B cell (primary cell): ENCODE data around the gene USP2. TPM values are rescaled to one million over a fixed set of nuclear protein-coding genes. Genes with fewer than 3 reads are reported as not detected.

Experiments used
- ATAC-seq: fragments of 200-7000 bp; cut with Tn5 transposase; one replicate; pipeline ENCODE4 v1.10.0; 2021; ENCODE audit warnings: low read depth, mild to moderate bottlenecking, moderate number of reproducible peaks, moderate library complexity
- CTCF ChIA-PET: fragments of 350-600 bp; sonication (Branson Sonifier 250); formaldehyde crosslinking; loops from one replicate; lab custom pipeline; 2021; ENCODE audit warnings: antibody characterized with exemption, inconsistent platforms; lab: Charles Lee
- POLR2A ChIA-PET: fragments of 350-600 bp; sonication (Branson Sonifier 250); formaldehyde crosslinking; loops from one replicate; lab custom pipeline; 2021; ENCODE audit warnings: antibody characterized with exemption; lab: Charles Lee
- DNase-seq: peaks from one replicate; pipeline ENCODE4 v3.0.0; 2013
- H2AFZ ChIP-seq: 2 replicates; pipeline ENCODE4 v1.6.1; 2012; ENCODE audit warnings: mild to moderate bottlenecking, low read depth, low read length; ENCODE audit not compliant: insufficient read depth, poor library complexity, severe bottlenecking
- H3K27ac ChIP-seq, 2 donors: 1 replicate in 1 of 2; 2 replicates in 1 of 2; pipeline ENCODE4 v1.5.1; 2012 to 2013; ENCODE audit warnings: low read length in 2 of 2, mild to moderate bottlenecking in 2 of 2, moderate library complexity in 1 of 2
- H3K27me3 ChIP-seq, 4 experiments: fragments of 200-600 bp in 1 of 4; sonication (generic) in 1 of 4; replicated peaks in 1 of 4; 1 replicate in 2 of 4; 2 replicates in 2 of 4; pipeline versions ENCODE4 v1.6.1 to v1.7.0; 2013 to 2016; ENCODE audit warnings: low read length in 3 of 4, mild to moderate bottlenecking in 2 of 4, mixed read lengths in 1 of 4, moderate library complexity in 1 of 4; ENCODE audit not compliant: insufficient read depth in 4 of 4, control insufficient read depth in 3 of 4; ENCODE audit errors: control extremely low read depth in 1 of 4
- H3K36me3 ChIP-seq, 2 experiments: replicated peaks in 1 of 2; 1 replicate in 1 of 2; 2 replicates in 1 of 2; pipeline versions ENCODE4 v1.6.1 to v1.7.1; 2013; ENCODE audit warnings: low read length in 1 of 2; ENCODE audit not compliant: insufficient read depth in 2 of 2, control insufficient read depth in 1 of 2; ENCODE audit errors: control extremely low read depth in 1 of 2, extremely low read depth in 1 of 2
- H3K4me1 ChIP-seq, 2 donors: fragments of 200-600 bp in 1 of 2; sonication (generic) in 1 of 2; 1 replicate in 1 of 2; 2 replicates in 1 of 2; pipeline versions ENCODE4 v1.5.1 to v1.6.1; 2013 to 2017; ENCODE audit warnings: low read length in 2 of 2; ENCODE audit not compliant: control insufficient read depth in 2 of 2, insufficient read depth in 2 of 2
- H3K4me2 ChIP-seq: replicated peaks from 2 replicates; pipeline ENCODE3; 2012; ENCODE audit warnings: mild to moderate bottlenecking, low read depth, low read length; ENCODE audit not compliant: poor library complexity, severe bottlenecking
- H3K4me3 ChIP-seq, 5 experiments: fragments of 200-600 bp in 1 of 5; sonication (generic) in 1 of 5; 1 replicate in 3 of 5; 2 replicates in 2 of 5; pipeline versions ENCODE4 v1.5.1 to v1.7.0; 2011 to 2016; ENCODE audit warnings: low read length in 4 of 5, mild to moderate bottlenecking in 4 of 5, low read depth in 2 of 5, control low read depth in 1 of 5, moderate library complexity in 1 of 5; ENCODE audit not compliant: insufficient read depth in 1 of 5; ENCODE audit errors: control extremely low read depth in 1 of 5, extremely low read depth in 1 of 5
- H3K79me2 ChIP-seq: fragments of 200-600 bp; sonication (generic); one replicate; pipeline ENCODE4 v1.6.0; 2016; ENCODE audit warnings: low read length; ENCODE audit not compliant: control insufficient read depth, insufficient read depth
- H3K9ac ChIP-seq: fragments of 200-600 bp; sonication (generic); 2 replicates; pipeline ENCODE4 v1.6.1; 2017; ENCODE audit warnings: mild to moderate bottlenecking, low read length, moderate library complexity
- H3K9me3 ChIP-seq, 3 donors: one replicate each; pipeline versions ENCODE4 v1.6.1 to v1.7.1; 2013; ENCODE audit warnings: low read length in 2 of 3; ENCODE audit not compliant: control insufficient read depth in 2 of 3, insufficient read depth in 1 of 3; ENCODE audit errors: control extremely low read depth in 1 of 3
- H4K20me1 ChIP-seq: 2 replicates; pipeline ENCODE4 v1.6.0; 2012; ENCODE audit warnings: mild to moderate bottlenecking, low read length; ENCODE audit not compliant: insufficient read depth, control insufficient read depth, poor library complexity, severe bottlenecking
- H3K27ac Mint-ChIP-seq: one replicate; pipeline ENCODE4 v1.8.0; 2021; ENCODE audit warnings: mixed read lengths
- H3K27me3 Mint-ChIP-seq: one replicate; pipeline ENCODE4 v1.8.0; 2021; ENCODE audit warnings: mixed read lengths
- H3K4me1 Mint-ChIP-seq: one replicate; pipeline ENCODE4 v1.8.0; 2021; ENCODE audit warnings: mixed read lengths
- H3K4me3 Mint-ChIP-seq: one replicate; pipeline ENCODE4 v1.8.0; 2021; ENCODE audit warnings: mixed read lengths
- H3K9me3 Mint-ChIP-seq: one replicate; pipeline ENCODE4 v1.8.0; 2022; ENCODE audit warnings: mixed read lengths; ENCODE audit not compliant: insufficient read depth
- CTCF ChIP-seq: fragments of 200-600 bp; IDR thresholded peaks from one replicate; pipeline ENCODE4 v1.8.0; 2022; ENCODE audit warnings: antibody characterized with exemption, mild to moderate bottlenecking
- EZH2 ChIP-seq: IDR thresholded peaks from 2 replicates; pipeline ENCODE4 v1.6.1; 2012; ENCODE audit warnings: borderline replicate concordance, low read depth, mild to moderate bottlenecking, moderate library complexity, low read length; ENCODE audit not compliant: insufficient read depth, poor library complexity, severe bottlenecking
- WGBS: methylation state at CpG from one replicate; pipeline ENCODE4 v1.1.5; 2013; ENCODE audit warnings: missing lambda C conversion rate; ENCODE audit not compliant: insufficient coverage; 5-methylcytosine and 5-hydroxymethylcytosine counted together
- intact Hi-C: fragments of 100-400 bp; cut with micrococcal nuclease; formaldehyde crosslinking; loops from one replicate; pipeline ENCODE4 v1.10.0; 2022
- polyA plus RNA-seq: library from polyadenylated mRNA; depleted of rRNA; stranded (reverse); fragments of >200 nt; gene quantifications from 2 replicates; pipeline ENCODE4 v1.2.3, GENCODE V29; 2012
- total RNA-seq, 2 donors: library from RNA; stranded (reverse); fragments of 120-200 nt in 1 of 2; gene quantifications; 1 replicate in 1 of 2; 2 replicates in 1 of 2; pipeline versions ENCODE4 v1.2.3 to v1.2.4, GENCODE V29; 2013 to 2022

Gene USP2
- total and polyA plus RNA-seq, 2 donors (not counting 1 experiment from before 2014, with no cell fraction given) = 0.09 TPM; not detected in 1

- Histone ChIP-seq H3K4me2 (no peak overlapping the region), H3K79me2 (no peaks in the 10 kb centered on the region), H3K9me3 (peaks cover 6 to 13% (median 8%) of the 10 kb centered on the region in 3 donors), H3K36me3 (no peaks in the 10 kb centered on the region), H4K20me1 (no peaks in the 10 kb centered on the region), H3K27ac (no peak overlapping the region), H2AFZ (no peak overlapping the region), H3K9ac (no peak overlapping the region), H3K4me1 (no peaks in the 10 kb centered on the region), H3K27me3 (peaks cover 0 to 19% (median 6%) of the 10 kb centered on the region in 4 experiments), H3K4me3 (no peak overlapping the region)
- Mint-ChIP-seq H3K4me3 (no peak overlapping the region), H3K27me3 (peaks cover 61% of the 10 kb centered on the region), H3K27ac (no peak overlapping the region), H3K9me3 (peaks cover 11% of the 10 kb centered on the region), H3K4me1 (no peaks in the 10 kb centered on the region)
- no peak for TF ChIP-seq CTCF
- TF ChIP-seq EZH2 = no peak
- ChIA-PET POLR2A (no interaction called here), CTCF (no interaction called here)
- no peak for ATAC-seq
- DNase-seq = no peak
- intact Hi-C loops = no loop called here
Measured at GRCh38 chr11:119397740-119398139, 16.2 kb upstream of the USP2 start.

GRCh38 chr11:119396835-119397234 lies 15.3 kb upstream of the USP2 start:
- Mint-ChIP-seq H3K4me3 (no peak overlapping the region), H3K4me1 (no peaks in the 10 kb centered on the region), H3K27ac (no peak overlapping the region), H3K27me3 (peaks cover 62% of the 10 kb centered on the region), H3K9me3 (peaks cover 11% of the 10 kb centered on the region)
- ChIA-PET POLR2A (no interaction called here), CTCF (no interaction called here)
- no peak overlapping the region for H3K9ac ChIP-seq
- H3K4me2 ChIP-seq = no peak overlapping the region
- no peak for DNase-seq
- intact Hi-C loops = no loop called here
- ATAC-seq = no peak
- no peaks in the 10 kb centered on the region for H3K79me2 ChIP-seq
- H3K27ac ChIP-seq = no peak overlapping the region
- no peak for TF ChIP-seq CTCF
- TF ChIP-seq EZH2 = no peak
- WGBS = 88% methylated on average over 1 of the region's 1 CpG
- peaks cover 0 to 19% (median 6%) of the 10 kb centered on the region in 4 experiments for H3K27me3 ChIP-seq
- H3K4me1 ChIP-seq = no peaks in the 10 kb centered on the region
- peaks cover 6 to 13% (median 8%) of the 10 kb centered on the region in 3 donors for H3K9me3 ChIP-seq
- no peaks in the 10 kb centered on the region for H4K20me1 ChIP-seq
- no peak overlapping the region for H2AFZ ChIP-seq
- no peak overlapping the region for H3K4me3 ChIP-seq
- no peaks in the 10 kb centered on the region for H3K36me3 ChIP-seq
